SK-N-SH (cell line): Measurements from ENCODE around the gene PRM1. TPM values are rescaled to one million over a fixed set of nuclear protein-coding genes. Genes with fewer than 3 reads are reported as not detected.

Experiments
- CTCF ChIA-PET: fragments of 300-600, 350-600 bp; formaldehyde crosslinking; extraction: SDS; loops from one replicate; lab custom pipeline; 2021; lab: Yijun Ruan, JAX
- POLR2A ChIA-PET: fragments of 350-600 bp; sonication (Branson Sonifier 250); formaldehyde crosslinking; extraction: SDS; loops from one replicate; lab custom pipeline; 2020; ENCODE audit warnings: antibody characterized with exemption, inconsistent platforms; lab: Yijun Ruan, JAX
- DNase-seq: peaks from one replicate; pipeline ENCODE4 v3.0.0; 2012
- H2AFZ ChIP-seq: fragments of 200-600 bp; sonication (generic); 2 replicates; pipeline ENCODE4 v1.8.1; 2016; ENCODE audit warnings: antibody characterized with exemption, mild to moderate bottlenecking, low read depth
- H3F3A ChIP-seq: fragments of 200-600 bp; sonication (generic); replicated peaks from 2 replicates; pipeline ENCODE3; 2016; ENCODE audit warnings: antibody characterized with exemption, mild to moderate bottlenecking; ENCODE audit not compliant: insufficient read depth
- H3K27ac ChIP-seq, 2 experiments: fragments of 200-500 bp in 1 of 2; fragments of 200-600 bp in 1 of 2; sonication (Bioruptor generic) in 1 of 2; sonication (generic), shearing (Covaris generic) in 1 of 2; 2 replicates each; pipeline versions ENCODE4 v1.5.1 to v1.6.1; 2014 to 2016; ENCODE audit warnings: low read depth in 2 of 2, inconsistent platforms in 1 of 2, low read length in 1 of 2, mild to moderate bottlenecking in 1 of 2, mixed read lengths in 1 of 2
- H3K27me3 ChIP-seq: fragments of 200-600 bp; sonication (generic), shearing (Covaris generic); 2 replicates; pipeline ENCODE4 v1.6.1; 2016; ENCODE audit warnings: mixed run types; ENCODE audit not compliant: insufficient read depth
- H3K36me3 ChIP-seq, 2 experiments: fragments of 200-500 bp in 1 of 2; fragments of 200-600 bp in 1 of 2; sonication (Bioruptor generic) in 1 of 2; sonication (generic) in 1 of 2; replicated peaks in 1 of 2; 2 replicates each; pipeline versions ENCODE3 to v1.5.1; 2014 to 2016; ENCODE audit warnings: low read length in 1 of 2, mild to moderate bottlenecking in 1 of 2; ENCODE audit not compliant: insufficient read depth in 2 of 2, control insufficient read depth in 1 of 2
- H3K4me1 ChIP-seq, 2 experiments: fragments of 200-500 bp in 1 of 2; fragments of 200-600 bp in 1 of 2; sonication (Bioruptor generic) in 1 of 2; sonication (generic), shearing (Covaris generic) in 1 of 2; 2 replicates each; pipeline versions ENCODE4 v1.5.1 to v1.6.1; 2014 to 2016; ENCODE audit warnings: low read depth in 1 of 2, low read length in 1 of 2, mixed run types in 1 of 2; ENCODE audit not compliant: insufficient read depth in 2 of 2, control insufficient read depth in 1 of 2
- H3K4me2 ChIP-seq: fragments of 200-600 bp; sonication (generic), shearing (Covaris generic); 2 replicates; pipeline ENCODE4 v1.6.1; 2017; ENCODE audit warnings: mixed run types
- H3K4me3 ChIP-seq, 2 experiments: fragments of 200-500 bp in 1 of 2; fragments of 200-600 bp in 1 of 2; sonication (Bioruptor generic) in 1 of 2; sonication (generic), shearing (Covaris generic) in 1 of 2; 2 replicates each; pipeline versions ENCODE4 v1.5.1 to v1.8.1; 2014 to 2016; ENCODE audit warnings: low read depth in 2 of 2, inconsistent platforms in 1 of 2, low read length in 1 of 2, mild to moderate bottlenecking in 1 of 2, mixed read lengths in 1 of 2, moderate library complexity in 1 of 2
- H3K79me2 ChIP-seq: fragments of 200-600 bp; sonication (generic); 2 replicates; pipeline ENCODE4 v1.8.1; 2017; ENCODE audit warnings: mild to moderate bottlenecking; ENCODE audit not compliant: insufficient read depth
- H3K9ac ChIP-seq: fragments of 200-600 bp; sonication (generic); 2 replicates; pipeline ENCODE4 v1.6.1; 2017; ENCODE audit warnings: mixed run types
- H3K9me2 ChIP-seq: fragments of 200-600 bp; sonication (generic); 2 replicates; pipeline ENCODE4 v1.6.1; 2017; ENCODE audit warnings: mixed run types
- H3K9me3 ChIP-seq: fragments of 200-600 bp; sonication (generic); 2 replicates; pipeline ENCODE4 v1.6.1; 2017; ENCODE audit warnings: mixed run types, mild to moderate bottlenecking, moderate library complexity
- H4K20me1 ChIP-seq: fragments of 200-600 bp; sonication (generic); 2 replicates; pipeline ENCODE4 v1.6.1; 2017; ENCODE audit warnings: mild to moderate bottlenecking, mixed run types; ENCODE audit not compliant: insufficient read depth
- CHD2 ChIP-seq: fragments of 150-350 bp; IDR thresholded peaks from 2 replicates; pipeline ENCODE4 v1.6.1; 2018; ENCODE audit warnings: low read length; ENCODE audit not compliant: partially characterized antibody
- CTCF ChIP-seq: fragments of 200-600 bp; sonication (generic); IDR thresholded peaks from 2 replicates; pipeline ENCODE4 v1.6.1; 2017; ENCODE audit warnings: antibody characterized with exemption, mild to moderate bottlenecking, moderate library complexity
- EP300 ChIP-seq, 2 experiments: IDR thresholded peaks; 2 replicates each; pipeline versions ENCODE4 v1.4.0 to v1.6.1; 2012; ENCODE audit warnings: borderline replicate concordance in 1 of 2, low read depth in 1 of 2, low read length in 1 of 2
- EZH2phosphoT487 ChIP-seq: fragments of 200-600 bp; sonication (generic); IDR thresholded peaks from 2 replicates; pipeline ENCODE4 v1.6.1; 2017; ENCODE audit warnings: low read depth, mixed run types, mild to moderate bottlenecking, antibody characterized with exemption, moderate library complexity, borderline replicate concordance
- FOSL2 ChIP-seq: IDR thresholded peaks from 2 replicates; pipeline ENCODE4 v1.4.0; 2012; ENCODE audit warnings: low read depth, mild to moderate bottlenecking, moderate library complexity, borderline replicate concordance
- FOXM1 ChIP-seq: IDR thresholded peaks from 2 replicates; pipeline ENCODE4 v1.4.0; 2012; ENCODE audit warnings: low read depth, mild to moderate bottlenecking
- GATA2 ChIP-seq: sonication (generic); formaldehyde crosslinking; IDR thresholded peaks from 2 replicates; pipeline ENCODE4 v1.5.0; 2020; ENCODE audit warnings: mild to moderate bottlenecking, missing genetic modification reagents
- MAX ChIP-seq: IDR thresholded peaks from 2 replicates; pipeline ENCODE4 v1.4.0; 2012; ENCODE audit warnings: low read depth
- MEF2A ChIP-seq: IDR thresholded peaks from 2 replicates; pipeline ENCODE4 v1.4.0; 2012; ENCODE audit warnings: low read depth, borderline replicate concordance
- TAF1 ChIP-seq: IDR thresholded peaks from 2 replicates; pipeline ENCODE4 v1.6.1; 2012; ENCODE audit warnings: low read depth, mild to moderate bottlenecking, low read length, moderate library complexity, borderline replicate concordance
- TCF12 ChIP-seq: IDR thresholded peaks from 2 replicates; pipeline ENCODE4 v1.4.0; 2012
- USF2 ChIP-seq: fragments of 150-350 bp; IDR thresholded peaks from 2 replicates; pipeline ENCODE4 v1.6.1; 2017; ENCODE audit warnings: antibody characterized with exemption, low read length, low read depth, borderline replicate concordance
- YY1 ChIP-seq: IDR thresholded peaks from 2 replicates; pipeline ENCODE4 v1.4.0; 2012; ENCODE audit warnings: low read depth, mild to moderate bottlenecking
- WGBS: methylation state at CpG from one replicate; pipeline ENCODE4 v1.1.6; 2017; ENCODE audit warnings: low lambda C conversion rate; 5-methylcytosine and 5-hydroxymethylcytosine counted together
- polyA plus RNA-seq, 3 experiments: library from polyadenylated mRNA; depleted of rRNA; stranded (reverse); fragments of >200 nt; gene quantifications; 2 replicates each; pipeline ENCODE4 v1.2.3, GENCODE V29; 2012

Gene PRM1
- polyA plus RNA-seq, 1 of the 3 experiments (the other 2 are of a cell fraction): not detected

- DNase-seq: no peak
- Histone ChIP-seq H3K27ac (no peak overlapping the region), H2AFZ (no peak overlapping the region), H3K9me2 (no peaks in the 10 kb centered on the region), H3K4me1 (peaks cover 0 to 18% of the 10 kb centered on the region in 2 experiments; a peak in 3 of 4 replicates), H3F3A (peaks cover 14% of the 10 kb centered on the region), H4K20me1 (no peaks in the 10 kb centered on the region), H3K27me3 (no peaks in the 10 kb centered on the region), H3K4me3 (no peak overlapping the region), H3K9me3 (no peaks in the 10 kb centered on the region), H3K36me3 (no peaks in the 10 kb centered on the region), H3K79me2 (no peaks in the 10 kb centered on the region), H3K4me2 (no peak overlapping the region), H3K9ac (no peak overlapping the region)
- WGBS: 69% methylated on average over 3 of the region's 3 CpGs
- no peak for TF ChIP-seq YY1
- no peak for TF ChIP-seq EZH2phosphoT487
- no peak for TF ChIP-seq GATA2 (CRISPR knock-in tag)
- no peak for TF ChIP-seq FOXM1
- TF ChIP-seq CTCF: no peak
- ChIA-PET CTCF (no interaction called here), POLR2A (no interaction called here)
Measured at GRCh38 chr16:11329891-11330290, 48.8 kb upstream of the PRM1 start.

GRCh38 chr16:11329071-11329491 lies 48.0 kb upstream of the PRM1 start:
- ChIA-PET CTCF (no interaction called here), POLR2A (no interaction called here)
- Histone ChIP-seq H3K9me3 (no peaks in the 10 kb centered on the region), H2AFZ (peak overlapping the region; percentile 59; the same call in 1 of the 2 replicates), H3K4me2 (peak overlapping the region; percentile 88), H3K36me3 (no peaks in the 10 kb centered on the region), H3F3A (peaks cover 14% of the 10 kb centered on the region), H3K4me1 (peaks cover 0 to 18% of the 10 kb centered on the region in 2 experiments; a peak in 3 of 4 replicates), H3K9ac (peak overlapping the region; percentile 9; the same call in 1 of the 2 replicates), H3K79me2 (no peaks in the 10 kb centered on the region), H3K4me3 (peak overlapping the region; percentile 1 to 20; a peak in 2 of 4 replicates), H3K27me3 (no peaks in the 10 kb centered on the region), H3K9me2 (no peaks in the 10 kb centered on the region), H4K20me1 (no peaks in the 10 kb centered on the region), H3K27ac (peak overlapping the region; percentile 65; a peak in 3 of 4 replicates)
- no peak for TF ChIP-seq FOSL2
- no peak for DNase-seq
- WGBS: 24% methylated on average over 6 of the region's 6 CpGs

- Histone ChIP-seq H3F3A (peaks cover 14% of the 10 kb centered on the region), H4K20me1 (no peaks in the 10 kb centered on the region), H3K4me3 (peak overlapping the region; percentile 1 to 20; a peak in 2 of 4 replicates), H3K9ac (peak overlapping the region; percentile 9; the same call in 1 of the 2 replicates), H3K27ac (peak overlapping the region; percentile 65 to 70), H3K79me2 (no peaks in the 10 kb centered on the region), H3K27me3 (no peaks in the 10 kb centered on the region), H3K4me2 (peak overlapping the region; percentile 88), H3K4me1 (peaks cover 0 to 18% of the 10 kb centered on the region in 2 experiments; a peak in 3 of 4 replicates), H3K36me3 (no peaks in the 10 kb centered on the region), H2AFZ (peak overlapping the region; percentile 59; the same call in 1 of the 2 replicates), H3K9me3 (no peaks in the 10 kb centered on the region), H3K9me2 (no peaks in the 10 kb centered on the region)
- no peak for DNase-seq
- WGBS: 32% methylated on average over 12 of the region's 12 CpGs
- ChIA-PET POLR2A (no interaction called here), CTCF (interaction anchor here (0.9 kb wide), 1 partner anchor 73 kb away, joined by 3 read pairs; the partner anchor contains the start of gene SOCS1)
- TF ChIP-seq EP300 (IDR thresholded peaks at IDR 0.05; ENCODE audit: borderline replicate concordance in 1 of 2, low read depth in 1 of 2, low read length in 1 of 2) (peak in 1 of 2 experiments; percentile 80; a peak in 1 of 4 replicates), USF2 (no peak), MAX (peak; percentile 23; the same call in 1 of the 2 replicates), EZH2phosphoT487 (no peak), CHD2 (no peak), MEF2A (no peak), TCF12 (peak; percentile 99), FOXM1 (0 out of 2 replicates have a peak, but pooled peaks have one; percentile 40), TAF1 (no peak)
Measured at GRCh38 chr16:11328172-11329070, 47.3 kb upstream of the PRM1 start.
